ENCODE measurements around the gene IFT27.

The IFT27 gene

DNA sequence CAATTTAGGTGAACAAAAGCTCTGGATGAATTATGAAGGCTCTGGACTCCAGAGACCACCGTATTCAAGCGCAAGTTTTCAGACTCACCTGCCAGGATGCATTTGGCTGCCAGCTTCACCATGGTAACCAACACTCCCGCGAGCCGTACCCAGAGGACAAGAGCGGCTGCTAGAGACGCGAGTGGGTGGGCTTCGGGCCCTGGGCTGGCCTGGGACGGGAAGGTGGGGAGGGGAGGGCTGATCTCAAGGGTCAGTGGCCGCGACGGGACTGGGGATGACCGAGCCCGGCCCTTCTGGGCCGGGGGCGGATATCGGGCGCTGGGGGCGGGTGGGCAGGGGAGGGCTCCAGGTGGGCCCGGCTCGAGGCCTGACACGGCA lies 344 bp downstream of the IFT27 start:
- no peak overlapping the region for H2BK5ac ChIP-seq (ENCODE audit: low read length)
- no peak overlapping the region for H3K27ac ChIP-seq (replicated peaks; ENCODE audit: low read length)
- H3K23ac ChIP-seq (ENCODE audit: low read depth, low read length, poor library complexity) = no peak overlapping the region
- no peak overlapping the region for H3K14ac ChIP-seq (ENCODE audit: low read length)
- H3K4ac ChIP-seq (ENCODE audit: low read length) = no peak overlapping the region
- H3K9ac ChIP-seq (ENCODE audit: low read depth, low read length, poor library complexity) = peak overlapping the region; percentile 98
- H4K8ac ChIP-seq (ENCODE audit: low read depth, low read length) = no peak overlapping the region
- no peak overlapping the region for H2BK15ac ChIP-seq (ENCODE audit: low read length)
- H3K4me3 ChIP-seq (ENCODE audit: low read length in 2 of 2) = peak overlapping the region; percentile 82 to 87
- H2BK120ac ChIP-seq (ENCODE audit: low read depth, low read length) = no peak overlapping the region
- H4K91ac ChIP-seq (ENCODE audit: low read depth, low read length, poor library complexity) = no peak overlapping the region
- peaks cover 10 to 12% of the 10 kb centered on the region in 2 donors for H3K4me1 ChIP-seq (ENCODE audit: control insufficient read depth in 2 of 2, insufficient read depth in 1 of 2, low read depth in 1 of 2, low read length in 2 of 2)
- no peak overlapping the region for H2BK12ac ChIP-seq (ENCODE audit: low read length)
- peak; percentile 20 for DNase-seq (ENCODE audit: low spot score)
- H2AK5ac ChIP-seq (ENCODE audit: low read depth, low read length) = no peak overlapping the region
- peak overlapping the region; percentile 93 for H3K18ac ChIP-seq (ENCODE audit: low read length)
- H3K27me3 ChIP-seq (ENCODE audit: control insufficient read depth in 3 of 3, insufficient read depth in 3 of 3, low read depth in 1 of 3, low read length in 3 of 3) = no peaks in the 10 kb centered on the region
- no CpG with 5 or more reads among the region's 23 CpGs for WGBS, 2 donors (ENCODE audit: extremely low coverage in 2 of 2, insufficient read length in 2 of 2, insufficient replicate concordance in 1 of 2)
- H3K9me3 ChIP-seq (replicated peaks in 1 of 2; ENCODE audit: control insufficient read depth in 2 of 2, insufficient read depth in 1 of 2, low read depth in 1 of 2, low read length in 2 of 2) = peaks cover 13 to 29% of the 10 kb centered on the region in 2 donors
- H3K36me3 ChIP-seq (replicated peaks in 1 of 2; ENCODE audit: control insufficient read depth in 2 of 2, insufficient read depth in 2 of 2, low read length in 2 of 2) = peaks cover 4 to 19% of the 10 kb centered on the region in 2 donors
- H3K79me1 ChIP-seq (ENCODE audit: low read depth, low read length) = peaks cover 2% of the 10 kb centered on the region
- H2AFZ ChIP-seq (ENCODE audit: low read length) = peak overlapping the region; percentile 82
- peak overlapping the region; percentile 69 for H3K4me2 ChIP-seq (ENCODE audit: insufficient read depth, low read length, poor library complexity, severe bottlenecking)

DNA sequence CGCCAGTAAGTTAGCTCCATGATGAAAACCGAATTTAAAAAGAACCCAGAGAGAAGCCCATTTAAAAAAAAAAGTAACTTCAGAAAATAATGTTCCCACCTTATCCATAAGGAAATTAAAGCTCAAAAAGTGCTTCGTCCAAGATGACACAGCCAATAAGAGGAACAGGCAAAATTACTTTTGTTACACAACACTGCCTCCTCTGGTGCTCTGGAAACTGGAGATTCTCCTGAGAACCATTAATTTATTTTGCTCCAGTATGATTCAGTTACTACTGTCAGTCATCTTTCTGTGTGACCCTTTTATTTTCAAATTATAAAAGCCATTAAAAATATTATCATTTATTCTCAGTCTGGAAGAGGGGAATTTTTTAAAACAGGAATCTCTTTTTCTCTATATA lies 2.0 kb downstream of the IFT27 start:
- peaks cover 4 to 19% of the 10 kb centered on the region in 2 donors for H3K36me3 ChIP-seq (replicated peaks in 1 of 2; ENCODE audit: control insufficient read depth in 2 of 2, insufficient read depth in 2 of 2, low read length in 2 of 2)
- no peak overlapping the region for H4K91ac ChIP-seq (ENCODE audit: low read depth, low read length, poor library complexity)
- DNase-seq (ENCODE audit: low spot score) = no peak
- H3K4me2 ChIP-seq (ENCODE audit: insufficient read depth, low read length, poor library complexity, severe bottlenecking) = no peak overlapping the region
- no CpG with 5 or more reads among the region's 3 CpGs for WGBS, 2 donors (ENCODE audit: extremely low coverage in 2 of 2, insufficient read length in 2 of 2, insufficient replicate concordance in 1 of 2)
- H3K27ac ChIP-seq (replicated peaks; ENCODE audit: low read length) = no peak overlapping the region
- no peak overlapping the region for H3K4me3 ChIP-seq (ENCODE audit: low read length in 2 of 2)
- no peaks in the 10 kb centered on the region for H3K27me3 ChIP-seq (ENCODE audit: control insufficient read depth in 3 of 3, insufficient read depth in 3 of 3, low read depth in 1 of 3, low read length in 3 of 3)
- no peak overlapping the region for H3K14ac ChIP-seq (ENCODE audit: low read length)
- no peak overlapping the region for H2BK5ac ChIP-seq (ENCODE audit: low read length)
- H4K8ac ChIP-seq (ENCODE audit: low read depth, low read length) = no peak overlapping the region
- H3K4ac ChIP-seq (ENCODE audit: low read length) = no peak overlapping the region
- no peak overlapping the region for H2BK120ac ChIP-seq (ENCODE audit: low read depth, low read length)
- H2BK15ac ChIP-seq (ENCODE audit: low read length) = no peak overlapping the region
- H3K79me1 ChIP-seq (ENCODE audit: low read depth, low read length) = peaks cover 2% of the 10 kb centered on the region
- H2AFZ ChIP-seq (ENCODE audit: low read length) = no peak overlapping the region
- H2AK5ac ChIP-seq (ENCODE audit: low read depth, low read length) = no peak overlapping the region
- H2BK12ac ChIP-seq (ENCODE audit: low read length) = no peak overlapping the region
- no peak overlapping the region for H3K9ac ChIP-seq (ENCODE audit: low read depth, low read length, poor library complexity)
- H3K23ac ChIP-seq (ENCODE audit: low read depth, low read length, poor library complexity) = no peak overlapping the region
- H3K9me3 ChIP-seq (replicated peaks in 1 of 2; ENCODE audit: control insufficient read depth in 2 of 2, insufficient read depth in 1 of 2, low read depth in 1 of 2, low read length in 2 of 2) = peaks cover 13 to 22% of the 10 kb centered on the region in 2 donors
- no peak overlapping the region for H3K18ac ChIP-seq (ENCODE audit: low read length)
- H3K4me1 ChIP-seq (ENCODE audit: control insufficient read depth in 2 of 2, insufficient read depth in 1 of 2, low read depth in 1 of 2, low read length in 2 of 2) = peaks cover 12 to 16% of the 10 kb centered on the region in 2 donors

DNA sequence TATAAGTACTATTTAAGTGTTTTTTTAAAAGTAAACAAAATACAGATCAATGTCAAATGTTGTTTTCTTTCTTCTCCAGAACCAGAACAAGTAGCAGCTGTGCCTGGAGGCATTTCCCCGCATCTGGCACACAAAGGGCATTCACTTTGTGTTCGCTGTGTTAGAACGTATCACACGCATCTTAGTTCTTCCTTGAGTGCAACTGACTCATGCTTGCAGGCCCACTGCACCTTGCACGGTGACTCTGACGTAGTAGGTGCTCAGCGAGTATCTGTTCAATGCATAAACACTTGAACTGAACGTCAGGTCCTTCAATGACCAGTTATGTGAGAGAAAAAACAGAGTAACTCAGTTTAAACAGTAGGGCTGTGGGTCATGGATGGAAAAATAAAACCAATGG lies 3.5 kb downstream of the IFT27 start:
- Histone ChIP-seq H3K9me3 (replicated peaks in 1 of 2; ENCODE audit: control insufficient read depth in 2 of 2, insufficient read depth in 1 of 2, low read depth in 1 of 2, low read length in 2 of 2) (peaks cover 8% of the 10 kb centered on the region in 2 donors), H3K4me3 (ENCODE audit: low read length in 2 of 2) (no peak overlapping the region), H2BK15ac (ENCODE audit: low read length) (no peak overlapping the region), H3K36me3 (replicated peaks in 1 of 2; ENCODE audit: control insufficient read depth in 2 of 2, insufficient read depth in 2 of 2, low read length in 2 of 2) (peaks cover 4 to 23% of the 10 kb centered on the region in 2 donors), H4K8ac (ENCODE audit: low read depth, low read length) (no peak overlapping the region), H4K91ac (ENCODE audit: low read depth, low read length, poor library complexity) (no peak overlapping the region), H3K4me1 (ENCODE audit: control insufficient read depth in 2 of 2, insufficient read depth in 1 of 2, low read depth in 1 of 2, low read length in 2 of 2) (peaks cover 12 to 16% of the 10 kb centered on the region in 2 donors), H2AK5ac (ENCODE audit: low read depth, low read length) (no peak overlapping the region), H3K23ac (ENCODE audit: low read depth, low read length, poor library complexity) (no peak overlapping the region), H2BK12ac (ENCODE audit: low read length) (no peak overlapping the region), H3K9ac (ENCODE audit: low read depth, low read length, poor library complexity) (no peak overlapping the region), H2BK5ac (ENCODE audit: low read length) (no peak overlapping the region), H3K14ac (ENCODE audit: low read length) (no peak overlapping the region), H3K79me1 (ENCODE audit: low read depth, low read length) (peaks cover 2% of the 10 kb centered on the region), H3K4me2 (ENCODE audit: insufficient read depth, low read length, poor library complexity, severe bottlenecking) (no peak overlapping the region), H3K27ac (replicated peaks; ENCODE audit: low read length) (no peak overlapping the region), H3K27me3 (ENCODE audit: control insufficient read depth in 3 of 3, insufficient read depth in 3 of 3, low read depth in 1 of 3, low read length in 3 of 3) (no peaks in the 10 kb centered on the region), H2BK120ac (ENCODE audit: low read depth, low read length) (no peak overlapping the region), H2AFZ (ENCODE audit: low read length) (no peak overlapping the region), H3K18ac (ENCODE audit: low read length) (no peak overlapping the region), H3K4ac (ENCODE audit: low read length) (no peak overlapping the region)
- WGBS, 2 donors (ENCODE audit: extremely low coverage in 2 of 2, insufficient read length in 2 of 2, insufficient replicate concordance in 1 of 2) = no CpG with 5 or more reads among the region's 8 CpGs
- DNase-seq (ENCODE audit: low spot score) = no peak

DNA sequence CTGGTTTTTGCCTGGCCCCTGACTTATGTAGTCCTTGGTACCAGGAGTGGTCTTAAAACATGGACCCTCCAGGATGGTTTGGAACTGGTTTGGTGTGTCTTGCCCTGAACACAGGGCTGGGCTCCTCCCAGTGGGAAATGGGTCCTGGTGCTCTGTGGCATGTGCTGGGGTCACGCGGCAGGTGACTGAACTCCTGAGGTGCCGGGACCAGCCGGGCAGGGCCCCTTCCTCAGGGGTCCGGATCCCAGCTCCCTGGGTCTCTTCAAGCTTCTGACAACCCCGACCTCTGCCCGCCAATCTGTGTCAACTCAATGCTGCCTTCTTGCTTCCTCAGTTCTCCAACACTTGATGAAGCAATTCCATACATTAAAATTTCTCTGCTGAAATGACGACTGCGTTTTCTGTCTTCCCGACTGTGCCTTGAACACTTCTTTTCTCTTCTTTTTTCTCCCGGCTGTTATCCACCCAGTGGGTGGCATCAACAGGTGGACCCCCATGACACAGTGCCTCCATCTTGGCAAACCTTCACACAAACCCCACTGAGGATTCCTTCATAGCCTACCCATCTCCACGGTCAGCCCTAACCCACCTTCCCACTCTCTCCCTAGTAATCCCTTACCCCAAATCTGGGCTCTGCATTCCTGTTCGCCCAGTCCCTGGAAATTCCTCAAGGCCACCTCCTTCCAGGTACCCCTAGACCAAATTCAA lies 4.4 kb downstream of the IFT27 start:
- Histone ChIP-seq H3K18ac (ENCODE audit: low read length) (no peak overlapping the region), H3K9me3 (replicated peaks in 1 of 2; ENCODE audit: control insufficient read depth in 2 of 2, insufficient read depth in 1 of 2, low read depth in 1 of 2, low read length in 2 of 2) (no peaks in the 10 kb centered on the region)
- no CpG with 5 or more reads among the region's 13 CpGs for WGBS, 2 donors (ENCODE audit: extremely low coverage in 2 of 2, insufficient read length in 2 of 2, insufficient replicate concordance in 1 of 2)

More for the DNA sequence above, 4.4 kb downstream of the IFT27 start:
- no peak overlapping the region for H3K9ac ChIP-seq (ENCODE audit: low read depth, low read length, poor library complexity)
- H4K91ac ChIP-seq (ENCODE audit: low read depth, low read length, poor library complexity) = no peak overlapping the region
- no peak overlapping the region for H2AFZ ChIP-seq (ENCODE audit: low read length)
- no peak overlapping the region for H3K14ac ChIP-seq (ENCODE audit: low read length)
- peaks cover 8 to 14% of the 10 kb centered on the region in 2 donors for H3K4me1 ChIP-seq (ENCODE audit: control insufficient read depth in 2 of 2, insufficient read depth in 1 of 2, low read depth in 1 of 2, low read length in 2 of 2)
- H2BK15ac ChIP-seq (ENCODE audit: low read length) = no peak overlapping the region
- H2AK5ac ChIP-seq (ENCODE audit: low read depth, low read length) = no peak overlapping the region
- H2BK5ac ChIP-seq (ENCODE audit: low read length) = no peak overlapping the region
- H3K4ac ChIP-seq (ENCODE audit: low read length) = no peak overlapping the region
- no peak overlapping the region for H2BK12ac ChIP-seq (ENCODE audit: low read length)
- H3K4me2 ChIP-seq (ENCODE audit: insufficient read depth, low read length, poor library complexity, severe bottlenecking) = no peak overlapping the region
- no peak overlapping the region for H3K23ac ChIP-seq (ENCODE audit: low read depth, low read length, poor library complexity)
- H3K4me3 ChIP-seq (ENCODE audit: low read length in 2 of 2) = no peak overlapping the region
- no peak for DNase-seq (ENCODE audit: low spot score)
- peaks cover 2% of the 10 kb centered on the region for H3K79me1 ChIP-seq (ENCODE audit: low read depth, low read length)
- H3K27me3 ChIP-seq (ENCODE audit: control insufficient read depth in 3 of 3, insufficient read depth in 3 of 3, low read depth in 1 of 3, low read length in 3 of 3) = no peaks in the 10 kb centered on the region
- no peak overlapping the region for H4K8ac ChIP-seq (ENCODE audit: low read depth, low read length)
- H2BK120ac ChIP-seq (ENCODE audit: low read depth, low read length) = no peak overlapping the region
- H3K36me3 ChIP-seq (replicated peaks in 1 of 2; ENCODE audit: control insufficient read depth in 2 of 2, insufficient read depth in 2 of 2, low read length in 2 of 2) = peaks cover 9 to 33% of the 10 kb centered on the region in 2 donors
- no peak overlapping the region for H3K27ac ChIP-seq (replicated peaks; ENCODE audit: low read length)
